GM12878 (cell line): ENCODE data around the gene TMC6.

ENCODE experiments used
- BRCA1 ChIP-seq: IDR thresholded peaks from 2 replicates; pipeline ENCODE4 v1.6.1; 2011; ENCODE audit warnings: low read depth, low read length, improper control_type of control experiment
- SMC3 ChIP-seq: IDR thresholded peaks from 2 replicates; pipeline ENCODE4 v1.6.1; 2011; ENCODE audit warnings: low read length, improper control_type of control experiment, borderline replicate concordance
- YY1 ChIP-seq: IDR thresholded peaks from 2 replicates; pipeline ENCODE4 v1.6.1; 2011; ENCODE audit warnings: low read depth, mild to moderate bottlenecking, low read length
- TF ChIP-seq, protein P1 (sequence below), 3 experiments: IDR thresholded peaks in 2 of 3; conservative IDR thresholded peaks in 1 of 3; 2 replicates each; pipeline ENCODE4 v1.5.1; 2011; ENCODE audit warnings: low read depth in 3 of 3, low read length in 3 of 3, mild to moderate bottlenecking in 3 of 3, control low read depth in 2 of 3, moderate library complexity in 2 of 3, inconsistent platforms in 1 of 3, mixed read lengths in 1 of 3; ENCODE audit not compliant: control insufficient read depth in 2 of 3, insufficient read depth in 1 of 3; ENCODE audit errors: extremely low read depth in 1 of 3

DNA sequence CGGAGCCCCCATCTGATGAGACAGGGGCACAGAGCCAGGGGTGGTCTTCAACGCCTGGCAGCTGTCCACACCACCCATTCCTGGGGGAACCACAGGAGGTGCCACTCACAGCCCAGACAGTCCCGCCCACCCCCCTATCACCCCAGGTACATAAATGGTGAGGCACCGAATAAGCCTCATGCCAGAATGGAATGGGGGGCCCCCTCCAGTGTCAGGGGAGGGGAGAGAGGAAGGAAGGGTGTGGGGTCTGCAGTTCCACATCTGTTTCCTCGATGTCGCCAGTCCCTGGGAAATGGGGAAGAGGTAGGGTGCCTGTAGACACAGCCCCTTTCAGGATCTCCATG lies 1.7 kb downstream of the TMC6 start:
- TF ChIP-seq, protein P1, sequence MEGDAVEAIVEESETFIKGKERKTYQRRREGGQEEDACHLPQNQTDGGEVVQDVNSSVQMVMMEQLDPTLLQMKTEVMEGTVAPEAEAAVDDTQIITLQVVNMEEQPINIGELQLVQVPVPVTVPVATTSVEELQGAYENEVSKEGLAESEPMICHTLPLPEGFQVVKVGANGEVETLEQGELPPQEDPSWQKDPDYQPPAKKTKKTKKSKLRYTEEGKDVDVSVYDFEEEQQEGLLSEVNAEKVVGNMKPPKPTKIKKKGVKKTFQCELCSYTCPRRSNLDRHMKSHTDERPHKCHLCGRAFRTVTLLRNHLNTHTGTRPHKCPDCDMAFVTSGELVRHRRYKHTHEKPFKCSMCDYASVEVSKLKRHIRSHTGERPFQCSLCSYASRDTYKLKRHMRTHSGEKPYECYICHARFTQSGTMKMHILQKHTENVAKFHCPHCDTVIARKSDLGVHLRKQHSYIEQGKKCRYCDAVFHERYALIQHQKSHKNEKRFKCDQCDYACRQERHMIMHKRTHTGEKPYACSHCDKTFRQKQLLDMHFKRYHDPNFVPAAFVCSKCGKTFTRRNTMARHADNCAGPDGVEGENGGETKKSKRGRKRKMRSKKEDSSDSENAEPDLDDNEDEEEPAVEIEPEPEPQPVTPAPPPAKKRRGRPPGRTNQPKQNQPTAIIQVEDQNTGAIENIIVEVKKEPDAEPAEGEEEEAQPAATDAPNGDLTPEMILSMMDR (IDR thresholded peaks at IDR 0.05 in 2 of 3, conservative IDR thresholded peaks at IDR 0.05 in 1 of 3; ENCODE audit: control insufficient read depth in 2 of 3, extremely low read depth in 1 of 3, insufficient read depth in 1 of 3, low read depth in 3 of 3, low read length in 3 of 3), result no peak
- TF ChIP-seq BRCA1, result no peak
- no peak for TF ChIP-seq SMC3
- no peak for TF ChIP-seq YY1
